ENCODE data around the gene RBBP8. TPM values are rescaled to one million over a fixed set of nuclear protein-coding genes. Genes with fewer than 3 reads are reported as not detected.

The RBBP8 gene
- total RNA-seq, 1 experiment from 2014 or later: 65.2 TPM

- Histone ChIP-seq H3K18ac (ENCODE audit: insufficient read length, low read depth, low read length) (no peak overlapping the region), H4K20me1 (ENCODE audit: control insufficient read depth, insufficient read depth, insufficient read length) (no peaks in the 10 kb centered on the region), H3K23me2 (ENCODE audit: insufficient read length, low read depth, low read length, poor library complexity, severe bottlenecking) (no peaks in the 10 kb centered on the region), H2BK120ac (ENCODE audit: low read depth, low read length, poor library complexity, severe bottlenecking) (no peak overlapping the region), H4K5ac (ENCODE audit: insufficient read length, low read depth, low read length) (no peak overlapping the region), H2AK5ac (ENCODE audit: insufficient read length, low read length) (no peak overlapping the region), H3K27me3 (ENCODE audit: insufficient read depth, low read length) (no peaks in the 10 kb centered on the region), H3K4me2 (ENCODE audit: insufficient read depth, insufficient read length, low read length) (no peak overlapping the region), H3K23ac (ENCODE audit: insufficient read length, low read depth, low read length) (no peak overlapping the region), H3K4ac (ENCODE audit: low read depth, low read length) (no peak overlapping the region), H3K27ac (ENCODE audit: insufficient read length, low read depth, low read length) (no peak overlapping the region), H3K9ac (ENCODE audit: extremely low read depth, insufficient read length, low read length) (no peak overlapping the region), H3K56ac (ENCODE audit: insufficient read length, low read depth, low read length) (no peak overlapping the region), H2BK12ac (ENCODE audit: insufficient read length, low read depth, low read length) (no peak overlapping the region), H3K9me3 (ENCODE audit: control insufficient read depth, low read depth, low read length) (no peaks in the 10 kb centered on the region), H3K4me1 (ENCODE audit: insufficient read depth, low read length) (peaks cover 10% of the 10 kb centered on the region; the same call in 1 of the 2 replicates), H2AFZ (ENCODE audit: low read length) (no peak overlapping the region), H4K8ac (replicated peaks; ENCODE audit: insufficient read length, low read depth, low read length) (no peak overlapping the region), H3K79me1 (ENCODE audit: insufficient read depth, low read depth, low read length, poor library complexity, severe bottlenecking) (no peaks in the 10 kb centered on the region), H3K79me2 (ENCODE audit: insufficient read depth, low read length) (no peaks in the 10 kb centered on the region), H2BK15ac (ENCODE audit: low read depth, low read length) (no peak overlapping the region), H2BK5ac (ENCODE audit: insufficient read length, low read length) (no peak overlapping the region), H3T11ph (ENCODE audit: low read length) (no peak overlapping the region), H3K14ac (ENCODE audit: insufficient read depth, low read length) (no peak overlapping the region), H2BK20ac (ENCODE audit: low read depth, low read length, poor library complexity, severe bottlenecking) (no peak overlapping the region), H4K91ac (ENCODE audit: insufficient read length, low read depth, low read length) (no peak overlapping the region)
- DNase-seq: no peak
- Mint-ChIP-seq H3K27ac (no peak overlapping the region), H3K27me3 (ENCODE audit: low read depth) (no peaks in the 10 kb centered on the region), H3K4me1 (peaks cover 52% of the 10 kb centered on the region in 2 experiments), H3K4me3 (no peak overlapping the region), H3K36me3 (ENCODE audit: insufficient read depth in 1 of 3, low read depth in 3 of 3) (peaks cover 5 to 12% (median 12%) of the 10 kb centered on the region in 3 experiments; a peak in 6 of 7 replicates), H3K9me3 (peaks cover 0 to 5% of the 10 kb centered on the region in 2 experiments; a peak in 1 of 5 replicates)
- no peak for TF ChIP-seq CTCF (conservative IDR thresholded peaks at IDR 0.05)
- WGBS (ENCODE audit: extremely low coverage, insufficient read length, low lambda C conversion rate): no CpG with 5 or more reads among the region's 1 CpG
Observed at GRCh38 chr18:22912149-22912548, 21.0 kb upstream of the RBBP8 start.

Data from H9 (cell line).